Spleen (tissue), 11 donors: ENCODE data around the gene DDX4. TPM values are rescaled to one million over a fixed set of nuclear protein-coding genes. Genes with fewer than 3 reads are reported as not detected.

ENCODE experiments used
- DNase-seq: peaks from one replicate; pipeline ENCODE4 v3.0.0-alpha.2; 2020
- H3K27ac ChIP-seq, 8 donors: fragments of 200-600 bp; sonication (generic) in 7 of 8; 1 replicate in 4 of 8; 2 replicates in 4 of 8; pipeline versions ENCODE4 v1.5.0 to v1.8.0; 2016 to 2021; ENCODE audit warnings: inconsistent platforms in 4 of 8, mild to moderate bottlenecking in 4 of 8, moderate library complexity in 1 of 8
- H3K27me3 ChIP-seq, 7 donors: fragments of 200-600 bp; sonication (generic) in 6 of 7; replicated peaks in 1 of 7; 1 replicate in 4 of 7; 2 replicates in 3 of 7; pipeline versions ENCODE4 v1.5.0 to v1.8.0; 2016 to 2021; ENCODE audit warnings: inconsistent platforms in 3 of 7, mild to moderate bottlenecking in 1 of 7
- H3K36me3 ChIP-seq, 6 donors: fragments of 200-600 bp; sonication (generic) in 5 of 6; 1 replicate in 4 of 6; 2 replicates in 2 of 6; pipeline versions ENCODE4 v1.5.0 to v1.8.0; 2016 to 2021; ENCODE audit warnings: inconsistent platforms in 2 of 6
- H3K4me1 ChIP-seq, 6 donors: fragments of 200-600 bp; sonication (generic) in 5 of 6; 1 replicate in 3 of 6; 2 replicates in 3 of 6; pipeline versions ENCODE4 v1.5.0 to v1.8.0; 2016 to 2021; ENCODE audit warnings: inconsistent platforms in 3 of 6
- H3K4me3 ChIP-seq, 8 donors: fragments of 200-600 bp; sonication (generic) in 7 of 8; 1 replicate in 4 of 8; 2 replicates in 4 of 8; pipeline versions ENCODE4 v1.5.0 to v1.8.0; 2016 to 2021; ENCODE audit warnings: inconsistent platforms in 4 of 8, mild to moderate bottlenecking in 4 of 8, moderate library complexity in 2 of 8
- H3K9me3 ChIP-seq, 8 donors: fragments of 200-600 bp; sonication (generic) in 7 of 8; 1 replicate in 4 of 8; 2 replicates in 4 of 8; pipeline versions ENCODE4 v1.5.0 to v1.8.0; 2016 to 2021; ENCODE audit warnings: inconsistent platforms in 4 of 8
- POLR2A ChIP-seq, 3 donors: fragments of 450-650 bp; IDR thresholded peaks; one replicate each; pipeline ENCODE4 v1.5.1; 2017; ENCODE audit warnings: antibody characterized with exemption in 3 of 3, mild to moderate bottlenecking in 1 of 3
- POLR2AphosphoS5 ChIP-seq, 3 donors: sonication (generic); formaldehyde crosslinking; IDR thresholded peaks; one replicate each; pipeline ENCODE4 v1.5.1; 2017; ENCODE audit warnings: antibody characterized with exemption in 3 of 3
- WGBS, 5 donors: extraction: QIAGEN DNeasy Blood & Tissue Kit in 3 of 5; methylation state at CpG; one replicate each; pipeline versions ENCODE4 v1.1.5 to v1.1.7; 2013 to 2018; 5-methylcytosine and 5-hydroxymethylcytosine counted together
- intact Hi-C: fragments of 100-400 bp; cut with DNase I; formaldehyde crosslinking; loops from one replicate; pipeline ENCODE4 v1.15.0; 2023; ENCODE audit warnings: low total_unique reads
- polyA plus RNA-seq, 3 donors: library from polyadenylated mRNA; stranded (reverse); fragments of 200-250 nt; gene quantifications; one replicate each; pipeline ENCODE4 v1.2.1, GENCODE V29; 2013
- total RNA-seq, 7 donors: library from RNA; depleted of rRNA in 3 of 7; stranded (reverse); fragments of >200 nt in 3 of 7; fragmentation: NEBNext Ultra II Directional in 4 of 7; extraction: Animal tissue kit (Norgen Biotek cat#: 25700) in 4 of 7; gene quantifications; one replicate each; pipeline versions ENCODE4 v1.1.0 to v1.2.1, GENCODE V29; 2016 to 2021
- TF ChIP-seq, protein P1 (sequence below), 11 experiments: fragments of 200-600 bp in 7 of 11; fragments of 450-650 bp in 4 of 11; sonication (generic) in 4 of 11; IDR thresholded peaks in 8 of 11; conservative IDR thresholded peaks in 3 of 11; 1 replicate in 7 of 11; 2 replicates in 4 of 11; pipeline versions ENCODE4 v1.4.0 to v1.8.0; 2016 to 2021; ENCODE audit warnings: antibody characterized with exemption in 11 of 11, inconsistent platforms in 4 of 11, mild to moderate bottlenecking in 1 of 11
- donor health status: healthy with polysubstance abuse.
- donor health status: DM: no; HTN: no; CAD: no; lungs with moderate emphysema.
- donor health status: DM: no; HTN: no; CAD: no.
- donor health status: Bipolar disorder and iron deficiency.
- donor health status: healthy.
- donor health status: DM: no; HTN: no; CAD: no.
- donor health status: DM: yes; HTN: yes; CAD: no.

Gene DDX4
- total and polyA plus RNA-seq, 10 donors: 0.07 to 0.30 TPM; not detected in 8

GRCh38 chr5:55851675-55851979 lies 113.8 kb downstream of the DDX4 start:
- Histone ChIP-seq H3K4me3 (no peak overlapping the region), H3K27ac (no peak overlapping the region), H3K36me3 (no peaks in the 10 kb centered on the region), H3K27me3 (no peaks in the 10 kb centered on the region), H3K9me3 (no peaks in the 10 kb centered on the region), H3K4me1 (peaks cover 0 to 26% (median 12%) of the 10 kb centered on the region in 6 donors)
- no peak for TF ChIP-seq POLR2AphosphoS5 (IDR thresholded peaks at IDR 0.05)
- TF ChIP-seq, protein P1, sequence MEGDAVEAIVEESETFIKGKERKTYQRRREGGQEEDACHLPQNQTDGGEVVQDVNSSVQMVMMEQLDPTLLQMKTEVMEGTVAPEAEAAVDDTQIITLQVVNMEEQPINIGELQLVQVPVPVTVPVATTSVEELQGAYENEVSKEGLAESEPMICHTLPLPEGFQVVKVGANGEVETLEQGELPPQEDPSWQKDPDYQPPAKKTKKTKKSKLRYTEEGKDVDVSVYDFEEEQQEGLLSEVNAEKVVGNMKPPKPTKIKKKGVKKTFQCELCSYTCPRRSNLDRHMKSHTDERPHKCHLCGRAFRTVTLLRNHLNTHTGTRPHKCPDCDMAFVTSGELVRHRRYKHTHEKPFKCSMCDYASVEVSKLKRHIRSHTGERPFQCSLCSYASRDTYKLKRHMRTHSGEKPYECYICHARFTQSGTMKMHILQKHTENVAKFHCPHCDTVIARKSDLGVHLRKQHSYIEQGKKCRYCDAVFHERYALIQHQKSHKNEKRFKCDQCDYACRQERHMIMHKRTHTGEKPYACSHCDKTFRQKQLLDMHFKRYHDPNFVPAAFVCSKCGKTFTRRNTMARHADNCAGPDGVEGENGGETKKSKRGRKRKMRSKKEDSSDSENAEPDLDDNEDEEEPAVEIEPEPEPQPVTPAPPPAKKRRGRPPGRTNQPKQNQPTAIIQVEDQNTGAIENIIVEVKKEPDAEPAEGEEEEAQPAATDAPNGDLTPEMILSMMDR (IDR thresholded peaks at IDR 0.05 in 8 of 11, conservative IDR thresholded peaks at IDR 0.05 in 3 of 11): no peak
- TF ChIP-seq POLR2A (IDR thresholded peaks at IDR 0.05): no peak
- no peak for DNase-seq
- intact Hi-C loops: no loop called here
- 87 to 100% (median 90%) methylated on average over 2 of the region's 2 CpGs for WGBS, 5 donors

DNA sequence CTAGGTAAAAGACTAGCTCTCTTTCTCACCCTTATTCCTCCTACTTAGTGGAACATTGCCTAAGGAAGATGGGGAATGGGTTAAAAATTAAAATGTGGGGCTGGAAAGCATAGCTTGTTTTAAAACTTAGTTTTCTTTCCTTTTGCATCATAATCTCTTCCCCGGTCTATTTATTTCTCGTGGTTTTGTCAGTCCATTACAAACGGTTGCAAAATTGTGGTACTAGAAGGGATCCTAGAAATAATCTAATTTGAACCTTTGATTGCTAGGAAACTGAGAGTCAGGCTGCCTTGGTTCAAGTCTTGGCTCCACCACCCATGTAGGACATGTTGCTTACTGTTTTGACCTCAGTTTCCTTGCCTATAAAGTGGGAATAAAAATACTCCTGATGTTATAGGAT lies 114.6 kb downstream of the DDX4 start:
- WGBS, 5 donors: 27 to 60% (median 53%) methylated on average over 3 of the region's 3 CpGs
- Histone ChIP-seq H3K4me1 (peaks cover 0 to 34% (median 17%) of the 10 kb centered on the region in 6 donors), H3K36me3 (no peaks in the 10 kb centered on the region), H3K4me3 (no peak overlapping the region), H3K9me3 (no peaks in the 10 kb centered on the region), H3K27me3 (no peaks in the 10 kb centered on the region), H3K27ac (no peak overlapping the region)
- intact Hi-C loops: no loop called here
- TF ChIP-seq POLR2A (IDR thresholded peaks at IDR 0.05) (no peak), POLR2AphosphoS5 (IDR thresholded peaks at IDR 0.05) (no peak)
- TF ChIP-seq, protein P1 (IDR thresholded peaks at IDR 0.05 in 8 of 11, conservative IDR thresholded peaks at IDR 0.05 in 3 of 11): no peak
- no peak for DNase-seq

GRCh38 chr5:55853041-55853670 lies 115.3 kb downstream of the DDX4 start:
- TF ChIP-seq, protein P1 (IDR thresholded peaks at IDR 0.05 in 8 of 11, conservative IDR thresholded peaks at IDR 0.05 in 3 of 11): no peak
- intact Hi-C loops: no loop called here
- peaks cover 0 to 34% (median 17%) of the 10 kb centered on the region in 6 donors for H3K4me1 ChIP-seq
- H3K4me3 ChIP-seq: no peak overlapping the region
- H3K9me3 ChIP-seq: no peaks in the 10 kb centered on the region
- H3K27me3 ChIP-seq: no peaks in the 10 kb centered on the region
- H3K36me3 ChIP-seq: no peaks in the 10 kb centered on the region
- H3K27ac ChIP-seq: peak overlapping the region in 1 of 8 donors; percentile 29
- DNase-seq: no peak
- 62 to 69% (median 67%) methylated on average over 3 of the region's 3 CpGs for WGBS, 5 donors

GRCh38 chr5:55853818-55854217 lies 116.0 kb downstream of the DDX4 start:
- Histone ChIP-seq H3K27me3 (no peaks in the 10 kb centered on the region), H3K9me3 (no peaks in the 10 kb centered on the region), H3K4me1 (peaks cover 0 to 34% (median 17%) of the 10 kb centered on the region in 6 donors), H3K27ac (peak overlapping the region in 1 of 8 donors; percentile 29), H3K36me3 (no peaks in the 10 kb centered on the region), H3K4me3 (no peak overlapping the region)
- no peak for DNase-seq
- 44 to 74% (median 58%) methylated on average over 3 of the region's 3 CpGs for WGBS, 5 donors
- TF ChIP-seq, protein P1 (IDR thresholded peaks at IDR 0.05 in 8 of 11, conservative IDR thresholded peaks at IDR 0.05 in 3 of 11): no peak
- TF ChIP-seq POLR2AphosphoS5 (IDR thresholded peaks at IDR 0.05): no peak
- intact Hi-C loops: no loop called here
